IPS-18c (cell line): ENCODE data around the gene FOXP4.
A peak's percentile ranks its signal among the peaks of the same experiment; 100 is the strongest.
"Not testable (repeated sequence)": the region's sequence is repeated elsewhere in the genome, so short reads cannot be mapped to it uniquely, and the experiment has no call there.

Experiments
- H3K4me3 ChIP-seq: 2 replicates; pipeline ENCODE4 v1.7.0; 2013; ENCODE audit warnings: low read depth, mild to moderate bottlenecking, low read length, moderate library complexity; ENCODE audit not compliant: insufficient read depth
- H3K9me3 ChIP-seq: one replicate; pipeline ENCODE4 v1.6.1; 2013; ENCODE audit warnings: mild to moderate bottlenecking, low read length, moderate library complexity; ENCODE audit not compliant: control insufficient read depth, insufficient read depth

FOXP4 gene

GRCh38 chr6:41599015-41599851 is 53.1 kb downstream of the FOXP4 start:
- Histone ChIP-seq H3K9me3 (no peaks in the 10 kb centered on the region), H3K4me3 (no peak overlapping the region)

- no peak overlapping the region for H3K4me3 ChIP-seq
- no peaks in the 10 kb centered on the region for H3K9me3 ChIP-seq
These were observed 53.8 kb downstream of the FOXP4 start for GRCh38 chr6:41599852-41600445.

GRCh38 chr6:41600499-41601247 is 54.5 kb downstream of the FOXP4 start:
- no peak overlapping the region for H3K4me3 ChIP-seq
- H3K9me3 ChIP-seq: no peaks in the 10 kb centered on the region

- H3K4me3 ChIP-seq: no peak overlapping the region
- no peaks in the 10 kb centered on the region for H3K9me3 ChIP-seq
These were observed 55.0 kb downstream of the FOXP4 start for GRCh38 chr6:41601248-41601549.

DNA sequence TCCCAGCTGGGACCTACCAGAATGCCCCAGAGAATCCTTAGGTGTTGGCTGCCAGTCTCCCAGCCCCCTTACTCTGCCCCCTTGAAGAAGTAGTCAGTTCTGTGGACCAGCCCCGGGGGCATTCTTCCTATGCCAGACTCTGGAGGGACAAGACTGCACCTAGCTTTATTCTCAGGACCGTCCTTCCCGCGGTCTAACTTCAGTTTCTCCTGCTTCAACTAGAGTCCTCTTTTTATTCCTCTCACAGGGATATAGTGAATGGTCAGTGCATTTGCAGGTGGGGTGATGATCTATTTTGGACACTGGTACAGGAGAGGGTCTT is 56.2 kb downstream of the FOXP4 start:
- no peak overlapping the region for H3K4me3 ChIP-seq
- H3K9me3 ChIP-seq: no peaks in the 10 kb centered on the region

DNA sequence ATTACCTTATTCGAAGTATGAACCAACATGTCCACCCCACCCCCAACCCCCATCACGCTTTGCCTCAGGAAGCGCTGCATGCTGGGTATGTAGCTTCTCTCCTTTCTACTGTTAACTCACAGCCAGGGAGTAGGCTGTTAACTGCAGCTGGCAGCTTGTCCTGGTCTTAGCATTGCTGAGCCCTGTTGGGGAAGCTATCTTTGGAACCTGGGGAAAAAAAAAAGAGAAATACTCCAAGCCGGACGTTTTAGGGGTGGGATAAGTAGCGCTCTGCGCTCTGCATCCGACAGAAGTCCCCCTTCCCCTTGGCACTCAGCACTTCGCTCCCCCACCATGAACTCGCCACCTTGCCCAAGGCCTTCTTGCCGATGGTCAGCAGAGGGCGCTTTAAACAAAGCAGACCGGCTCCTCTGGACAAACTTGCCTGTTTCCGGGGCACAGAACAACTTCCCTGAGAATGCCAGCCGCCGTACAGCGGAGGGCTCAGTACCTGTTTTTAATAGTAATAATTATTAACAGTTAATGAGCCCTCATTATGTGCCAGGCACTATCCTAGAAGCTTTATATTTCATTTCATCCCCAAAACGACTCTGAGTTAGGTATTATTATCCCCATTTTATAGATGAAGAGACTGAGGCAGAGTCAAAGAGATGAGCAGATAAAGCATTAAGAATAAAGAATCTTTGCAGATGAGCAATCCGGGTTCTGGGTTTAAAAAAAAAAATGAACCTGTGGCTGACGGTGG is 56.9 kb downstream of the FOXP4 start:
- H3K4me3 ChIP-seq: peak overlapping the region; percentile 30; the same call in 1 of the 2 replicates

DNA sequence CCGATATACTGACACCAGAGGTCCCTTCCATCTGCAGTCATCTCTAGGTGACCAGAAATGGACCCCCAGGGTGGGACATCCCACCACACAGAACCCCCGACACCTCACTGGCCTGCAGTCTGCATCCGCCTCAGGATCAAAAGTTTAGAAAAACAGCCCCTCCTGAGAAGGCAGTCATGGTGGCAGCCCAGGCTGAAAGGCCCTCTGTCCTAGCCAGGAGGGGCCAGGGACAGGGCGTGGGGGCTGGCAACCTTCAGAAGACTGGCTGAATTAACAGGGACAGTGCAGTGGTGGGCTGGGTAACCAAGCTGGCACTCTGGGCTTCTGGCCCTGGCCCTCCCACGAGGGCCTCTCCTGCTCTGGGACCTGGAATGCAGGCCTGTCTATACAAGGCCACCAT is 57.8 kb downstream of the FOXP4 start:
- no peak overlapping the region for H3K4me3 ChIP-seq
- H3K9me3 ChIP-seq: no peaks in the 10 kb centered on the region

More for the DNA sequence above, 56.9 kb downstream of the FOXP4 start:
- H3K9me3 ChIP-seq: no peaks in the 10 kb centered on the region

GRCh38 chr6:41605649-41606048 is 59.5 kb downstream of the FOXP4 start:
- Histone ChIP-seq H3K9me3 (no peaks in the 10 kb centered on the region), H3K4me3 (no peak overlapping the region)

DNA sequence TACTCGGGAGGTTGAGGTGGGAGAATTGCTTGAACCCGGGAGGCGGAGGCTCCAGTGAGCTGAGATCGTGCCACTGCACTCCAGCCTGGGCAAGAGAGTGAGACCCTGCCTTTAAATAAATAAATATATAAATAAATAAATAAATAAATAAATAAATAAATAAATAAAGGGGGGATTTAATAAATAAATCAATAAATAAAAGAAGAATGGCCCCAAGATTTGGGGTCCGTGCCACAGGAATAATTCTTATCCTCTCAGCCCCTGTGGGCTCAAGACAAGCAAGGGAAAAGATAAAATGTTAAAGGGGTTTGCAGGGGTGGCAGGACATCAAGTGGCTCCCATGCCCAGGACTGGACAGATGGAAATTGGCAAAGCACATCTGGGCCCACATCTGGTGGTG is 60.9 kb downstream of the FOXP4 start:
- no peaks in the 10 kb centered on the region for H3K9me3 ChIP-seq
- H3K4me3 ChIP-seq: no peak overlapping the region

DNA sequence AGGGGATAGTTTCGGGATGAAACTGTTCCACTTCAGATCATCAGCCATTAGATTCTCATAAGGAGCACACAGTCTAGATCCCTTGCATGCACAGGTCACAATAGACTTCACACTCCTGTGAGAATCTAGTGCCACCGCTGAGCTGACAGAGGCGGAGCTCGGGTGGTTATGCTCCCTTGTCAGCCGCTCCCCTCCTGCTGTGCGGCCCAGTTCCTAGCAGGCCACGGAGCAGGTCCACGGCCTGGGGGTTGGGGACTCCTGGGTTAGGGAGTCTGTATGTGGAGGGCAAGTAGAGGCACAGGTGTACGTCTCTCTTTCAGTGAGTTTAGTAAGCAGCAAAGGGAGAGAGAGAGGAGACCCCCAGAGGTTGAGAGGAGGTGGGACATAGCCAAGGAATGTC is 61.6 kb downstream of the FOXP4 start:
- Histone ChIP-seq H3K9me3 (no peaks in the 10 kb centered on the region), H3K4me3 (no peak overlapping the region)

GRCh38 chr6:41608443-41609151 is 62.4 kb downstream of the FOXP4 start:
- Histone ChIP-seq H3K9me3 (no peaks in the 10 kb centered on the region), H3K4me3 (no peak overlapping the region)

DNA sequence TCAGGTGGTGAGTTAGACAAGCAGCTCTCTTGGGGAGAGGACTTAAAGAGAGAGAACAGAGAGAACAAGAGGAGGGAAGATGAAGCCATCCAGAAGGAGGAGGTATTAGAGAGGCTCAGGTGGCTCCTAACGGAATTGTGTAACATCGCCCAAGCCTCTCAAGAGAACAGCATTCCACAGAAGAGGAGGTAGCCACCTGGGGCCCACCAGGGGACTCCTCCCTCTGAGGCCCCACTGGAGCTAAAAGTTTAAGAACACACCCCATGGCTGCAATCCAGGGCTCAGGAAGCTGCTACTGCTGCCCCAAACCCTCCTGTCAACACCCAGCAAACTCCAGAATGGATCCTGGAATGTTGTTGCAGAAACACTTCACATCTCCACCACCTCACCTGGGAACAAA is 68.5 kb downstream of the FOXP4 start:
- Histone ChIP-seq H3K4me3 (no peak overlapping the region; the same call in 1 of the 2 replicates), H3K9me3 (no peaks in the 10 kb centered on the region)

DNA sequence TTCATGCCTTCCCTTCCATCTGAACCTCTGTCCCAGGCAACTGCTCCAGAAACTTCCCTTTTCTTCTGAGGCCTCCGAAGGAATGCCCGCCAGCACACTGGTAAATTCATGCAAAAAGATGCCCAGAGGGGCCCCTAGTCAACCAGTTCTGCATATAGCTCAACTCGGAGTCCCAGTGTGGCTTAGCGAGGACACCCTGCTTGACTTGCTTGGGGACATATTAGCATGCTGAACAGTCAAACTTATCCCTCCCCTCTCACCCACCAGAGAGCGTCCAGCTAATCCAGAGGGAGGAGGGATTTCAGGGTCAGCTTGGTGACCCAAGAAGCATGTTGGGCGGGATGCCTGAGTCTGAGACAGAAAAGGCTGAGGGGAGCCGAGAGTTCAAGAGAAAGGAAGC is 69.1 kb downstream of the FOXP4 start:
- Histone ChIP-seq H3K4me3 (no peak overlapping the region), H3K9me3 (no peaks in the 10 kb centered on the region)

- no peaks in the 10 kb centered on the region for H3K9me3 ChIP-seq
- H3K4me3 ChIP-seq: no peak overlapping the region
These were observed 72.4 kb downstream of the FOXP4 start for GRCh38 chr6:41618598-41618997.

- not testable (repeated sequence) for H3K4me3 ChIP-seq, H3K9me3 ChIP-seq
These were observed 73.0 kb downstream of the FOXP4 start for GRCh38 chr6:41619193-41619592.

DNA sequence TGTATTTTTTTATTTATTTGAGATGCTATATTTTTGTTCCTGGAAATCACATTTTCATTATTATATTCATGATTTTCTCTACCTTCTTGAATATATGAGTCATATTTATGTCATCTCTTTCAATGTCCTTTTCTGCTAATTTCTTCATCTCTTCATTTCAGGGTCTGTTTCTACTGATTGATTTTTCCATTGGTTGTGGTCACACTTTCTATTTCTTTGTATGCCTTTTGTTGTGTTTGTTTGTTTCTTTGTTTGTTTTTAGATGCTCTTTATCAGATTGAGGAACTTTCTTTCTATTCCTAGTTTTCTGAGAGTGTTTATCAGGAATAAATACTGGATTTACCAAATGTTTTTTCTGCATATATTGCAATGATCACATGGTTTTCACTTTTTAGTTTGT is 75.2 kb downstream of the FOXP4 start:
- H3K4me3 ChIP-seq: no peak overlapping the region
- H3K9me3 ChIP-seq: no peaks in the 10 kb centered on the region

DNA sequence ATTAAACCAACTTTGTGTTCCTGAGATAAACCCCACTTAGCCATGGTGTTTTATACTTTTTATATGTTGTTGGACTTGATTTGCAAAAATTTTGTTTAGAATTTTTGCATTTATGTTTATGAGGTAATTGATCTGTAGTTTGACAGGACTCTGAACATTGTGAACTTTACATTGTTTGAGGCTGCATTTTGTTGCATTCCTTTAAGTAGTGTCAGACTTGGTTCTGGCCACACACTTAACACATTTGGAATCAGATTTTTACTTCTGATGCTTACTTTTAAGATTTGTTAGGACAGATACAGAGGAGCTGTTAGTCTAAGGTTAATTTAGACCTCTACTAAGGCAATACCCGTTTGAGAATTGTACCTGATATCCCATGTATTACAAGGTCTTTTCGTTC is 75.6 kb downstream of the FOXP4 start:
- Histone ChIP-seq H3K9me3 (no peaks in the 10 kb centered on the region), H3K4me3 (no peak overlapping the region)
